Neural cell (in vitro differentiated cells): ENCODE data around the gene PAPOLA.

Experiments
- CTCF ChIP-seq: fragments of 450-650 bp; IDR thresholded peaks from 2 replicates; pipeline ENCODE4 v1.5.1; 2014; ENCODE audit warnings: antibody characterized with exemption, mild to moderate bottlenecking, moderate library complexity; ENCODE audit not compliant: poor library complexity, severe bottlenecking
- EZH2 ChIP-seq: fragments of 200-600, 300-800 bp; shearing (Covaris generic), sonication (generic); IDR thresholded peaks from 2 replicates; pipeline ENCODE4 v1.6.1; 2014; ENCODE audit warnings: antibody characterized with exemption, low read length, borderline replicate concordance, mild to moderate bottlenecking; ENCODE audit not compliant: insufficient read depth, poor library complexity, severe bottlenecking
- POLR2AphosphoS5 ChIP-seq: IDR thresholded peaks from 2 replicates; pipeline ENCODE4 v1.6.1; 2012
- RAD21 ChIP-seq: fragments of 450-650 bp; conservative IDR thresholded peaks from 2 replicates; pipeline ENCODE4 v1.6.1; 2014; ENCODE audit warnings: antibody characterized with exemption, mild to moderate bottlenecking, moderate library complexity
- REST ChIP-seq: IDR thresholded peaks from 2 replicates; pipeline ENCODE4 v1.6.1; 2012; ENCODE audit warnings: borderline replicate concordance
- TAF1 ChIP-seq: IDR thresholded peaks from 2 replicates; pipeline ENCODE4 v1.6.1; 2012; ENCODE audit warnings: low read depth

GRCh38 chr14:96559571-96559970 is 57.4 kb downstream of the PAPOLA start:
- TF ChIP-seq POLR2AphosphoS5 (no peak), CTCF (no peak), TAF1 (no peak), RAD21 (no peak), EZH2 (no peak), REST (no peak)
